Suprapubic skin (tissue), 4 donors: Measurements from ENCODE around the gene NEURL4.

Experiments
- CTCF ChIP-seq, 2 donors: fragments of 200-600 bp in 1 of 2; fragments of 450-650 bp in 1 of 2; sonication (generic) in 1 of 2; IDR thresholded peaks; one replicate each; pipeline ENCODE4 v1.5.1; 2016 to 2019; ENCODE audit warnings: antibody characterized with exemption in 2 of 2, mild to moderate bottlenecking in 1 of 2, moderate library complexity in 1 of 2
- EP300 ChIP-seq: sonication (generic); formaldehyde crosslinking; IDR thresholded peaks from one replicate; pipeline ENCODE4 v1.6.1; 2017; ENCODE audit warnings: antibody characterized with exemption
- POLR2A ChIP-seq, 2 donors: fragments of 450-650 bp; IDR thresholded peaks; one replicate each; pipeline ENCODE4 v1.6.1; 2017; ENCODE audit warnings: antibody characterized with exemption in 2 of 2, mild to moderate bottlenecking in 2 of 2, moderate library complexity in 2 of 2
- POLR2AphosphoS5 ChIP-seq, 3 donors: sonication (generic); formaldehyde crosslinking; IDR thresholded peaks; one replicate each; pipeline ENCODE4 v1.6.1; 2017; ENCODE audit warnings: antibody characterized with exemption in 3 of 3

- TF ChIP-seq CTCF (IDR thresholded peaks at IDR 0.05) (peak in 1 of 2 donors; percentile 25), EP300 (no peak), POLR2AphosphoS5 (IDR thresholded peaks at IDR 0.05) (no peak), POLR2A (IDR thresholded peaks at IDR 0.05) (no peak)
Observed at GRCh38 chr17:7307686-7308624, 21.2 kb downstream of the NEURL4 start.
